Esophagus muscularis mucosa (tissue), 4 donors: ENCODE results near the gene PRPSAP1.

ENCODE experiments used
- EP300 ChIP-seq: sonication (generic); formaldehyde crosslinking; IDR thresholded peaks from one replicate; pipeline ENCODE4 v1.6.1; 2017; ENCODE audit warnings: antibody characterized with exemption
- POLR2A ChIP-seq: fragments of 450-650 bp; IDR thresholded peaks from one replicate; pipeline ENCODE4 v1.6.1; 2017; ENCODE audit warnings: antibody characterized with exemption, moderate library complexity, mild to moderate bottlenecking, low read depth
- POLR2AphosphoS5 ChIP-seq, 2 donors: sonication (generic); formaldehyde crosslinking; IDR thresholded peaks; one replicate each; pipeline ENCODE4 v1.6.1; 2017; ENCODE audit warnings: antibody characterized with exemption in 2 of 2
- TF ChIP-seq, protein P1 (sequence below), 3 experiments: fragments of 200-600 bp in 2 of 3; fragments of 450-650 bp in 1 of 3; sonication (generic) in 2 of 3; IDR thresholded peaks; one replicate each; pipeline ENCODE4 v1.5.1; 2017 to 2019; ENCODE audit warnings: antibody characterized with exemption in 3 of 3, mild to moderate bottlenecking in 2 of 3, moderate library complexity in 1 of 3

GRCh38 chr17:76371656-76372628 is 18.2 kb upstream of the PRPSAP1 start:
- TF ChIP-seq, protein P1, sequence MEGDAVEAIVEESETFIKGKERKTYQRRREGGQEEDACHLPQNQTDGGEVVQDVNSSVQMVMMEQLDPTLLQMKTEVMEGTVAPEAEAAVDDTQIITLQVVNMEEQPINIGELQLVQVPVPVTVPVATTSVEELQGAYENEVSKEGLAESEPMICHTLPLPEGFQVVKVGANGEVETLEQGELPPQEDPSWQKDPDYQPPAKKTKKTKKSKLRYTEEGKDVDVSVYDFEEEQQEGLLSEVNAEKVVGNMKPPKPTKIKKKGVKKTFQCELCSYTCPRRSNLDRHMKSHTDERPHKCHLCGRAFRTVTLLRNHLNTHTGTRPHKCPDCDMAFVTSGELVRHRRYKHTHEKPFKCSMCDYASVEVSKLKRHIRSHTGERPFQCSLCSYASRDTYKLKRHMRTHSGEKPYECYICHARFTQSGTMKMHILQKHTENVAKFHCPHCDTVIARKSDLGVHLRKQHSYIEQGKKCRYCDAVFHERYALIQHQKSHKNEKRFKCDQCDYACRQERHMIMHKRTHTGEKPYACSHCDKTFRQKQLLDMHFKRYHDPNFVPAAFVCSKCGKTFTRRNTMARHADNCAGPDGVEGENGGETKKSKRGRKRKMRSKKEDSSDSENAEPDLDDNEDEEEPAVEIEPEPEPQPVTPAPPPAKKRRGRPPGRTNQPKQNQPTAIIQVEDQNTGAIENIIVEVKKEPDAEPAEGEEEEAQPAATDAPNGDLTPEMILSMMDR (IDR thresholded peaks at IDR 0.05), result no peak
- TF ChIP-seq POLR2A (no peak), POLR2AphosphoS5 (IDR thresholded peaks at IDR 0.05) (no peak), EP300 (no peak)
